CD4-positive, alpha-beta T cell treated with Interleukin-1 beta for 1 hour (primary cell): ENCODE results near the gene NEURL1.

Experiments
- DNase-seq, 2 donors: peaks; one replicate each; pipeline ENCODE4 v3.0.0-alpha.2; 2020 to 2022

The NEURL1 gene

DNA sequence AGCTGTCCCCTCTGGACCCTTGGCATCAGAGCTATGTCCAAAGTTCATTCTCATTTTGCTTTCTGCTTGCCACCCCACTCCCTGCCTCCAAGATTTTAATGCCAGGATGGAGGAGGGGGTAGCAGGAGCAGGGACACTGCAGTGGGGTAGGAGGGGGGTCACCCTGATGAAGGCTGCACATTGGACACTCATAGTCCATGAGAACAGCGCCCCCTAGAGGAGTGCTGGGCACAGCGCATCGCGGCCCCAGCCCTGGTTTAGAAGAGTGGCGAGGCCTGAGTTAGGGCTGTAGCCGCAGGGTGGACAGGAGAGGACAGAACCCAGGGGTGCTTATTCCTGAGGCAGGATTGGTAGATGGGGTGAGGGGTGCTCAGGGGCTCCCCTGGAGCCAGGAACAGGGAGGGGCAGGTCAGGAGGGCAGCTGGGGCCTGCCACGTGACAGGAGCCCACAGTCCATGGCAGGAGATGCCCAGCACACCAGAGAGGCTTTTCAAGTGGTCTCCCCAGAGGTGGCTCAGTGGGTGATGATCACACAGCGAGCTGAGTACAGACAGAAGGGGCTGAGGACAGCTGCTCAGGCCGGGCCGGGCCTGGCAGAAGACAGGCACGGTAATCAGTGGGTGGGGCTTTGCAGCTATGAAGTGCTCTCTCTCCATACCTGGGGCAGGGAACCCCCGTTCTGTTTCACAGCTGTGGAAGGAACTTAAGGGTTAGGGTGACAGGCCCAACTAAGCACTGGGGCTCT, 71.4 kb downstream of the NEURL1 start:
- no peak for DNase-seq

DNA sequence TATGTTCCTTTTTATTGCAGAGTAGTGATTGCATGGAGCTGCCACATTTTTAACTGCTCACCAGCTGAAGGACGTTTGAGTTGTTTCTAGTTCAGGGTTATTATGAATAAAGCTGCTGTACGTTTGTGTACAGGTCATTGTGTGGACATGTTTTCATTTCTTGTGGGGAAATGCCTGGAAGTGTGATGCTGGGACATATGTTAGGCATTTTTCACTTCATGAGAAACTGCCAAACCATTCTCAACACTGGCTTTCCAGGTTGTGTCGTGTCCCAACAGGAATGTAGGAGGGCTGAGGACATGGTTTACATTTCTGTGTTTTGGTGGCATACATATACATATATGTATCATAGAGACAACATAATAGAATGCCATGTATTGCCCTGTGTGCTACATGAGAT, 73.0 kb downstream of the NEURL1 start:
- no peak for DNase-seq

DNA sequence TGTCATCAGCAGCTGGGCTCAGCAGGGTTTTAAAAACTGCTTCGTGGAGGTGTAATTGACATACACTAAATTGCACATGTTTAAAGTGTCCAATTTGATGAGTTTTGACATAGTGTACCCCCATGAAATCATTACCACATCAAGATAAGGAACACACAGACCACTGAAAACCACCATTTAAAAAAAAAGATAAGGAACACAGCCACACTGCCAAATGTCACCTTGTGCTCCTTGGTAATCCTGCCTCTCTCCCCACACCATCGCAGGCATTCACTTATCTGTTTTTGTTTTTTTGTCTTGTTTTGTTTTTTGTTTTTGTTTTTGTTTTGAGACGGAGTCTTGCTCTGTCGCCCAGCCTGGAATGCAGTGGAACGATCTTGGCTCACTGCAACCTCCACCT, 75.0 kb downstream of the NEURL1 start:
- no peak for DNase-seq

DNA sequence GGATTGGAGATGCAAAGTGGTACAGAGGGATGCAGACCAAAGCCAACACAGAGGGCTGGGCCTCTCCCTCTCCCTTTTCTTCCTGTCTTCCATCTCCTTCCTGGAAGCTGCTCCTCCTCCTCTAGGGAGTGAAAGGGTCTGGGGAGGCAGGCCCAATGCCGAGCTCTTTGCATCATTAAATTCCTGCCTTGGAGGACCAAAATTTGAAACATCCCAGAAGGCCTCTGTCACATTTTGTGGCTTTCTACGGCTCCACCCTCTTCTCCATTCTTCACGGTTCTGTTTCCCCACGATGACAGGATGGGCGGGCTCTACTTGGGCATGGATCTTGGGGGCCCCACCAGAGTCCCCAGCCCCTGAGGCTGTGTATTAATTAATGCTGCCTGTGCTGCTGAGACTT, 76.4 kb downstream of the NEURL1 start:
- DNase-seq = no peak

DNA sequence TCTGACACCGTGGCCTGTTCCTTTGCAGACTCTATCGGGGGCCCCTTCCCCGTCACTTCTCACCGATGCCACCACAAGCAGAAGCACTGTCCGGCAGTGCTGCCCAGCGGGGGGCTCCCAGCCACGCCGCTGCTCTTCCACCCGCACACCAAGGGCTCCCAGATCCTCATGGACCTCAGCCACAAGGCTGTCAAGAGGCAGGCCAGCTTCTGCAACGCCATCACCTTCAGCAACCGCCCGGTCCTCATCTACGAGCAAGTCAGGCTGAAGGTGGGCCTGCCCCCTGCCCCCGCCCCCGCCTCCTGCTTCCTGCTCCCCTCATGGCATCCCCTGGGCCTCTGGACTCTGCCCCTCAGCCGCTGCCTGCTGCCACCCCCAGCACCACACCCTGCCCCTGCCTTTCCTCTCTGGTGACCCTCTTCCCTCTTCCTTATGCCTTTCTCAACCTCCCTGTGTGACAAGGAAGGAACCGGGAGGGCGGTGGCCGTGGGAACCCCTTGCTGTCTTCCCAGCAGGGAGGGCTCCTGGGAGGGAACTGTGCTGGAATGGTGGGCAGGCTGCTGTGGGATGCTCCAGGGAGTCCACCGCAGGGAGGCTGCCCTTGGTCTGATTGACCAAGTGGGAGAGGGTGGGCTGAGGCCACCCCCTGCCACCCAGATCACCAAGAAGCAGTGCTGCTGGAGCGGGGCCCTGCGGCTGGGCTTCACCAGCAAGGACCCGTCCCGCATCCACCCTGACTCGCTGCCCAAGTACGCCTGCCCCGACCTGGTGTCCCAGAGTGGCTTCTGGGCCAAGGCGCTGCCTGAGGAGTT, 77.5 kb downstream of the NEURL1 start:
- DNase-seq = no peak

DNA sequence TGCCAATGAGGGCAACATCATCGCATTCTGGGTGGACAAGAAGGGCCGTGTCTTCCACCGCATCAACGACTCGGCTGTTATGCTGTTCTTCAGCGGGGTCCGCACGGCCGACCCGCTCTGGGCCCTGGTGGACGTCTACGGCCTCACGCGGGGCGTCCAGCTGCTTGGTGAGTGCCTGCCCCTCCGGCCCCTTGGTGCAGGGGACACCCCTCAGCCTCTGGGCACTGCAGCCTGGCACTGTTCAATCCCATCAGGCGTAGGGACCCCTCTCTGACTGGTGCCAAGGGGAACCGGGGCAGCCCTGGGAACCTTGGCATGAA, 78.1 kb downstream of the NEURL1 start:
- no peak for DNase-seq

DNA sequence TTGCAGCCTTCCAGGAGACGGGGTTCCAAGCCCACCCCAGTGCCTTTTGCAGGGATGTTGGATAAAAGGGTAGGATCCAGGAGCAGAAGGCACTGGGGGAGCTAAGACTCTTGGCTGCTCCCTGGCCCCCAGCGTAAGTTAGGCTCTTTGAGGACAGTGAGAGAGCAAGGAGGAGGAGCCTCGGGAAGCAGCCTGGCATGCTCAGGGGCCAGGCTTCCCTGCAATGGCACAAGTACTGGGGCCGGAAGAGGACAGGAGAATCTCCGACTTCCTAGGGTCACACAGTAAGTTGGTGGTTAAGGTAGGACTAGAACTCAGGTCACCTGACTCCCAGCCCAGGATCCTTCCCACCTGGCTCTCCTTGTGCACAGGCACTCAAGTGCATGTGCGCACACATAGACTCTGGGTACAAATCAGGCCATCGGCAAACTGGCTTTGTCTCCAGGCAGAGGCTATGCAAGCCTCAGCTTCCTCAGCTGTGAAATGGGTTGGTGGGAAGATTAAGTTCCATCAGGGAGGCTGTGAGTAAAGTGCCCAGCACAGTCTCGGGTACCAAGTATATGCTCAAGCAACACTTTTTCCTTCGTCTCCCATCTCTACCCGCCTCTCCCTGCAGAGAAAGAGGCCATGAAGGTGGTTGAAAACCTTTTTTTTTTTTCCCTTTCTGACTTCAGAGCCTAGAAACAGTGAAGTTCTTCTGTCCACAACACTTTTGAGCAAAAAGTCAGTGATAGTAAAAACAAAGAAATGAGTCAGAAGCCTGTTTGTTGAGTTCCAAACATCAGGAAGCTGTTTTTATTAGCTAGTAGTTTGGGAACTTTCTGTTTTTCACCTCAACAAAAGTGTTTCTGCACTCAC, 79.1 kb downstream of the NEURL1 start:
- DNase-seq = no peak

DNA sequence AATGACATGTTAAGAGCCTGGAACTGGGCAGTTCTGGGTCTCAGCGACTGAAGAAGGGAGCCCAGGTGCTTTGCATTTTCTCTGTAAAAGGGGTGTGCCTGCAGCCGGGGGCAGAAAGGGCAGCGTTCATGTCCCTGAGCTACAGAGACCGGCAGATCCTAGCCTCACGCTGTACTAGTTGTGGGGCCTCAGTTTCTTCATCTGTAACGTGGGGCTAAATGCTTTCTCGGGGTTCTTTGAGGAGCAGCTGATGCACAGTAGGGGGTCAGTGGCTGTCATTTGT, 79.6 kb downstream of the NEURL1 start:
- DNase-seq = no peak

DNA sequence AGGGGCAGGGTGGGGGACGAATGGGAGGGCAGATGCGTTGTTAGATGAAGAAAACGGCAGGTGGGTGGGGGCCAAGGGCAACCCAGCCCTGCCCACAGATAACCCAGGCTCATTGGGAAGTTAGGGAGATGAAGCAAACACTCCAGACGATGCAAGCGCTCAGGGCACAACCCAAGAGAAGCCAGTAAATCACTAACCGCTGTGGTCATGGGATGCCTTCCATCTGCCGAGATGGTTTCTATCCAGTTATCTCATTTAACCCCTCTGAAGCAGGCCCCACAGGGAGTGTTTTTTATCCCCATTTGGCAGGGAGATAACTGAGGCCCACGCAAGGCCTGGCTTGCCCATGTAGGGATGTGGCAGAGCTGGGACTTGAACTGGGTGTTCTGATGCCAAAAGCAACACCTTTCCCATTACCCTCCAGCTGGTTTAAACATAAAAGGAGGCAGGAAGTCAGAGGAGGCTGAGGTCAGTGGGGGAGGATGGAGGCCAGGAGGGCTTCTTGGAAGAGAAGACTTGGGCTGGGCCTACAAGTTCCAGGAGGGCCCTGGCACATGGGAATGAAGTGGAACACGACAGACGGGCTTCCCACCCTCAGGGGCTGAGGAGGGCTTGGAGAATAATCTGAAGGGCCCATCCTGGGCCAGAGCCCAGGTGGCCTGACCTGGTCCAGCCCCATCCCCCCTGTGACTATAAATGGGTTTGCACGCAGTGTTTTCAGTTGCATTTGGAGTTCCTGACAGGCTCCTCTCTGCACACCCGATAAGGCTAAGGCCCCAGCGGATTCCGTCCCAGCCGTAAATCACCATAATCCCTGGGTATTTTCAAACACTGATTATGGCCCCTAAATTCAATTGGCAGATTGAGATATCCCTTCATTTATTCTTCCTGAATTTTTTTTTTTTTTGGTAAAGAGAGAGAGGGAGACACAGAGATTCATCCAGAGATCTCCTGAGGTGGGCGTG, 80.9 kb downstream of the NEURL1 start:
- no peak for DNase-seq

DNA sequence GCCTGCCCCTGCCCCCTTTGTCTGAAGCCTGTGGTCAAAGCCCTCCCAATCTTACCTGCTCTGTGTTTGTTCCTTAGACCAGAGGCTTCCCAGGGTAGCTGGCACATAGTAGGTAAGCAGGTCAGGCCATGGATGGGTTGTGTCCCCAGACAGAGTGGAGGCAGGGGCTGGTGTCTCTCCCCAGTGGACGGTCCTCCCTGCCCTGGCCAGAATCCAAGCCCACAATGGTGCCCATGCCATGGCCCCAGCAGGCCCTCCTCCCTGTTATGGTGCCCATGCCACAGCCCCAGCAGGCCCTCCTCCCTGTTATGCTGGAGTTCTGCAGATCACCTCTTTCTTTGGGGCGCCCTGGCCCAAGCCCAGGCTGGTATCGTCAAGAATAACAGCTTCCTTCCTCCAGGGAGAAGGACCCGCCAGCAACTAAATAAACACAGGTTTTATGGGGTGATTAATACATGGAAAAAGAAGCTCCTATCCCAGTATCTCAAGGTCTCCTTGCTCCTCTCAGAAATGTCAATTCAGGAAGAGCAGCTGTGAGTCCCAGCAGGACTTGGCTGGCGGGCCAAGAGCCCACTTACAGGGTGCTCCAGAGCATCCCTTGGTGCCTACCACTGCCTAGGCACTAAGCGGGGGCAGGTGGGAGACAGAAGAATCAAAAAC, 82.0 kb downstream of the NEURL1 start:
- no peak for DNase-seq

DNA sequence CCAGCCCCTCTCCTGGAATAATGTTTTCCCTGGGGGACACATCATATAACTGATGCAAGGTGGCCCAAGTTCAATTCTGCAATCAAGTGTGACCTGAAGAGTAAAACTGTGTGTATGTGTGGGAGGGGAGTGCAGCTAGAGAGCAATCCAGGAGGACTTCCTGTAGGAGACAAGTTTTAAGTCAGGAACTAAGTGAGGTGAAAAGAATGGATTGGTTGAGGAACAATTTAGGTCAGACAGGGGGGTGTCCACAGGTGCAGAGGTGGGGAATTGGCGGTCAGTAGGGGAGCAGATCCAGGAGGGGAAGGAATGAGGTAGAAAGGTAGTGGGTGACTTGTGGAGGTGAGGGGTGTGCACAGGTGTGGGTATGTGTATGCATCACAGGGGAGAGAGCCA, 82.6 kb downstream of the NEURL1 start:
- no peak for DNase-seq

DNA sequence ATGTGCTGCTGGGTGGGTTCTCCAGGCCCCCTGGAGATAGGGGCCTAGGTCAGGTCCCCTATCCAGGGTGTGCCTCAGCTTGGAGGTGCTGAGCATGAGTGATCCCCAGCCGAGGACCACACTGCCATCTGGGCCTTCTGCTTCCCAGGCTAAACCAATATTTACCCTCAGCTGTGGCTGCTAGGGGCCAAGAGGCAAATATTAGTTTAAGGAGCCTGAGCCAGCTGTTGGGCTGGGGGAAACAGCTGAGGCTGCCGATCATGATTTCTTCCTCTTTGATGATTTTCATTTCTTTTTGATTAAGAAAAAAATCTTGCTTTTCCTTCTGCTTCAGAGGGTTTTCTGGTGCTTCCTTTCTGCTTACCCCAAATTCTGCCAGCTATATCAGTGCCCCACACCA, 83.4 kb downstream of the NEURL1 start:
- no peak for DNase-seq

DNA sequence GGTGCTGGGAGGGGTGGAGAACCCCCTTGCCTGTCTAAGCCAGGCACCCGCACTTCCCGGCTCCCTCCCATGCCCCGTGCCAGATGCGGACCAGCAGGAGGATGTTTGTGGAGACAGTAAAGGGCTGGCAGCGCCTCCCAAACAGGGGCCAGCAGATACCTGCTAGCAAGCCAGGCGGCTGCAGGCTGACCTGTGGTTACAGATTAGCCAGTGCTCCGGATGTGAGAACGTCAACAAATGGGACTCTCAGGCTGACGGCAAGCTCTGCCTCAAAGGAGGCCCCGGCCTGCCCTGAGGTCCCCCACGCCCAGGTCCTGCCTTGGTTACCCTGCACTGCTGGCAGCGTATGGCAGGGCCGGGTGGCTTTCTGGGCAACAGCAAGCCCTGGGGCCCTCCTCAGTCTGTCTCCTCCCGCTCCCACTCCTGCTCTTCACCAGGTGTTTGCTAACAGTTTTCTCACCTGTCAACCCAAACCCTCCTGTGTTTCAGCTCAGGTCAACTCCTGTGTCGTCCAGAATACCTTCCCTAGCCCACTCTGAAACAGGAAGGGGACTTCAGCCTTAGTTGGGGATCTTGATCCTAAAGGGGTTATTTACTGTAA, 85.4 kb downstream of the NEURL1 start:
- DNase-seq = no peak

DNA sequence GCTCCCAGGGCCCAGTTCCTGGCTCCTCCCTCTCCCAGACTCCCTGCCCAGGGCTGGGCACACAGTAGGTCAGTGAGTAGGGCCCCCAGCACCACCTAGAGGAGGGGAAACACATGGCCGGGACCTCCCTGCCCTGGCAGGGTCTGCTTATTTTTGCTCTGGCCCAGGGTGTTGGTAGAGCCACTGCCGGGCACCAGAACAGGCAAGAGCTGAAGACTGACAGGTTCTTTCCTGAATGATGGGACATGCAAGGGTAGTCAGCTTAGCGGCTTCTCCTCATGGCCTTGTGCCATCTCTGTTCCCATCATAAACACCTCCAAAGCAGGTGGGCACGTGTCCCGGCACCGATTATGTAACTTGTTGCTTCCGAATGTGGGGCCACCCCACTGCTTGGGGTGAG, 86.5 kb downstream of the NEURL1 start:
- DNase-seq = no peak

DNA sequence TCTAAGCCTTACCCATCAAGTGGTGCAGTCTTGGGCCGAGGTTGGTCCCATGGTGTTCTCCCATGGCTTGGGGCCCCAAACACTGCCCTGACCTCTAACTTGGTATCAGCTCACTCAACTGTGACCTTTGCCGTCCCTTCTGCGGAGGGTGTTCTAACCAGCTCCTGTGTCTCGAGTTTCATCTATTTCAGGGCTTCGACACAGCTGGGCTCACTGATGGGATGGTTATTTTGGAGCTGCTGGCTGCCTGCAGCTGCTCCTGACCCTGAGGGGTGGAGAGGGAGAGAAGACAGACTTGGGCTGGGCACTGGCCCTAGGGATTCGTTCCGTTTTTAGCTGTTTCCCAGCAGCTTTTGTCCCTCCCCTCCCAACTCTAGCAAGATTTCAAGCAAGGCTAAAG, 86.9 kb downstream of the NEURL1 start:
- DNase-seq = no peak

DNA sequence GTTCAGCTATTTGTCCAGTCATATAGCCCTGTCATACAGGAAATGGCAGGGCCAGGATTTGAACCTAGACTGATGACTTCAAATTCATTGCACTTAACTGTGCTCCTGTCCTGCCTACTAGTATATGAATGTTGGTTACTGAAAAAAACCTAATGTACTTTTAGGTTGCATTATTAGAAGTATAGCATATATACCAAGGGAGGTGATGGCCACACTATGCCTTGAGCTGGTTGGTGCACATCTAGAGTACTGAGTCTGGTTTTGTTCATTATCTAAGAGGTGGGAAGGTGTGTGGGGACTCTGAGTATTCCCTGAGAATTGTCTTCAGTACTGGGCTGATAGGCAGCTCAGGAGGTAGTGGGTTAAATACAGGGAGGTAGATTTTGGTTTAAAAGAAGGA, 88.0 kb downstream of the NEURL1 start:
- DNase-seq = no peak

DNA sequence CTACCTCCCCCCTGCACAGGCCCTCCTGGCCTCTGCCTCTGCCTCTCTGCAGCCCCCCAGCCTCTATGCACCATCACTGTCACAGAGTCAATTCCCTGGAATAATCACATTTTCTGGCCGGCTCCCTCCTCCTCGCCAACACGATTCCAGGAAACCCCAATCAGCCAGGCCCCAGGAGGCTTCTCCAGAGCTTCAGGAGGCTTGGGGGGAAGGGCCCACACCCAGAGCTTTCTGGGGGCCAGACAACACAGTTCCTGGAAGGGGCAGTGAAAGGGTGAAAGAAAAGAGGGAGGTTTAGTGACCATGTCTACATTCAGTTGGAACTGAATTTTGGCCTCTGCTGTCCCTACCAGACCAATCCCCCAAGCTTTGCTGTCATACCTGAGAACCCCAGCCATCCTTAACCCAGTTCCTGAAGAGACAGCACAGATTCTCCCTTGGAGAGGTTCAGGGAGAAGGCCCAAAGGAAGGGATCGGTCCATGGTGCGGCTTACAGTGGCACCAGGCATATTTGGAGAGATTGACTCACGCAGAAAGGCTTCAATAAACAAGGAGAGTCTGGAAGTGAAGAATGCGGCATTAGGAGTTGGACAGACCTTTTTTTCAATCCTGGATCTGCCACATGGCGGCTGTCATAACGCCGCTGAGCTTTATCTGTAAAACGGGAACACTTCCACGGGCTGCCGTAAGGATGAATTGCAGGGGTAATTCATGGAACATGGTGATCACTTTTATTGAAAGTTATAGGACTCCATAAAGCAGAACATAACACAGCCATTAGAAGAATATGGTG, 89.0 kb downstream of the NEURL1 start:
- no peak for DNase-seq

DNA sequence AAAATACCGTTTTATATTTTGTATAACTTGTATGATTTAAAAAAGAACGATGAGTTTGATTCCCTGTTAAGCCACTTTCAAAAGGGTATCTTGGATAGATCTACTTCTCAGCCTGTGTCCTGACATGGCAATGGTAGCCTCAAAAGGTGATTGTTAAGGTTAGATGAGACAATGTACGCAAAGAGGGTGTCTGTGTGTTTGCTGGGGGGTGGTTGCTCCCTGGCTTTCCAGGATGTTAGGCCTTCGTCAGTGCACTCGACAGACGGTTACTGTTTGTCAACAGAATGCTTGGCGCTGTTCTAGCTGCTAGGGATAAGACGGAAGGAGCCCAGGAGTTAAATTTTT, 90.3 kb downstream of the NEURL1 start:
- DNase-seq = no peak

DNA sequence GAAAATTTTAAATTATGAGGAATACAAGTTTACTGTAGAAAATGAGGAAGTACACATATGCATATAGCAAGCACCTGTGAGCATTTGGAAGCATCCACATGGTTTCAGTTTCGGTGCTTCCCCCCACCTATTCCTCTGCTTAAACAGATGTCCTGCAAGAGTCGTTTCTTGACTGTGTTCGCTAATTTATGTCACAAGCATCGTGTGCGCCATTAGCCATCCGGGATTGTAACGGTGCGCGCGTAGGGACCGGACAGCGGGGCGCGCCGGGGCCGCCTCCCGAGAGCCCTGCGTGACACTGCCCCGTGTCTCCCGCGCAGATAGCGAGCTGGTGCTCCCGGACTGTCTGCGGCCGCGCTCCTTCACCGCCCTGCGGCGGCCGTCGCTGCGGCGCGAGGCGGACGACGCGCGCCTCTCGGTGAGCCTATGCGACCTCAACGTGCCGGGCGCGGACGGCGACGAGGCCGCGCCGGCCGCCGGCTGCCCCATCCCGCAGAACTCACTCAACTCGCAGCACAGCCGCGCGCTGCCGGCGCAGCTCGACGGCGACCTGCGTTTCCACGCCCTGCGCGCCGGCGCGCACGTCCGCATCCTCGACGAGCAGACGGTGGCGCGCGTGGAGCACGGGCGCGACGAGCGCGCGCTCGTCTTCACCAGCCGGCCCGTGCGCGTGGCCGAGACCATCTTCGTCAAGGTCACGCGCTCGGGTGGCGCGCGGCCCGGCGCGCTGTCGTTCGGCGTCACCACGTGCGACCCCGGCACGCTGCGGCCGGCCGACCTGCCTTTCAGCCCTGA, 90.9 kb downstream of the NEURL1 start:
- DNase-seq = peak; percentile 82 to 86

DNA sequence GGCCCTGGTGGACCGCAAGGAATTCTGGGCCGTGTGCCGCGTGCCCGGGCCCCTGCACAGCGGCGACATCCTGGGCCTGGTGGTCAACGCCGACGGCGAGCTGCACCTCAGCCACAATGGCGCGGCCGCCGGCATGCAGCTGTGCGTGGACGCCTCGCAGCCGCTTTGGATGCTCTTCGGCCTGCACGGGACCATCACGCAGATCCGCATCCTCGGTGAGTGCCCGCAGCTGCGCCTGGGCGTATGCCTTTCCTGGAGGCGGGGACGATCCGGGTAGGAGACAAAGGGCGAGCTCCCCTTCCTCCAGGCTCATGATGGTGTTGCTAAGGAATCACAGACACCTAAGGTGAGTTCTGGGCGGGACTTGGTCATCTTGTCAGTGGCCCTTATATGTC, 91.5 kb downstream of the NEURL1 start:
- peak in 1 of 2 donors; percentile 11 for DNase-seq
